Measurements from ENCODE around the gene SLC25A21.
A peak's percentile ranks its signal among the peaks of the same experiment; 100 is the strongest.
"Not testable (repeated sequence)": the region's sequence is repeated elsewhere in the genome, so short reads cannot be mapped to it uniquely, and the experiment has no call there.

The SLC25A21 gene

DNA sequence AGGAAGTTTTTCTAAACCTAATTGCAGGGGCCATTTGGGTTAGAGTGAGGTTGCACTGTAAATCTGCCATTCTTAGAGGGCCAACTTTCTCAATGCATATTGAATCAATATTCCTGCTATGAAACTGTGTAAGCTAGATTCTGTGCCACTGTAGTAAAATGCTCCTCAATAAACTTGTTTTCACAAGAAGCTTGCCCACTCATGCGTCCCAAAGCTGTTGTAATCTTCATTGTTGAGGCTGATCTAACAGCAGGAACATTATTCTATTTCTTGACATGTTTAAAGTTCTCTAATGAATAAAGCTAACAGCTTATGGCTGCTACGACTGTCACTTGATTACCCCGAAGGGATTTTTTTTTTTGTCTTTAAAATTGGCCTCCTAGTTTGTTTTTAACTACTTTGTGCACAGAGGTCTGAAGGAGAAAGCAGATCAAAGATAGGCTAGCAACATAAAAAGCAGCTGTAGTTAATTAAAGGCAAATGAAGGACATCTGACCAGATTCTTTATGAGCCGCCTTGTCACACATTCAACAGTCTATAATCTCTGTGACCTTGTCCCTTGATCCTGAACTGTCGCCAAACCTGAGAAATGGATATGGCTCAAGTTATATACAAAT, 267.0 kb downstream of the SLC25A21 start:
- no peak for ATAC-seq (replicated peaks)
- Mint-ChIP-seq H3K4me1 (no peaks in the 10 kb centered on the region), H3K36me3 (no peaks in the 10 kb centered on the region), H3K4me3 (no peak overlapping the region), H3K27me3 (no peaks in the 10 kb centered on the region), H3K9me3 (peaks cover 0 to 4% of the 10 kb centered on the region in 2 donors), H3K27ac (no peak overlapping the region)
- DNase-seq: no peak

DNA sequence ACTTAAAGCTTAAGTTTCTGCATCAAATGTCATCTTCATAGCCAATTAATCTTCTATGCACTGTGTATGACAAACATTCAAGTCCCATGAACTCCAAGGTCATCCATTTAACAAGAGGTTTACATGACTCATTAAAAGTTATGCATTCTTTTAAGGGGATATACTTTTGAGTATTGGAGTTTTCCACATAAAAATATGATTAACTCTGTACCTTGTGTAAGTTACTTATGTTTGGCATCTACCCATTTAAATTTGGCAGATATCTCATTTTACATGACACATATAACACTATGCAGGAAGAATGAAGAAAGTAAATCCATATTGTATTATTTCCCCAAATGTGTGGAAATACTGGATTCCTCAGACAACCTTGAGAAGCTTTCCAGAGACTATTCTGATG, 270.5 kb downstream of the SLC25A21 start:
- Mint-ChIP-seq H3K4me1 (no peaks in the 10 kb centered on the region), H3K27ac (no peak overlapping the region), H3K36me3 (no peaks in the 10 kb centered on the region), H3K4me3 (no peak overlapping the region), H3K9me3 (peaks cover 4% of the 10 kb centered on the region in 2 donors), H3K27me3 (no peaks in the 10 kb centered on the region)
- DNase-seq (no peak), ATAC-seq (replicated peaks) (no peak)

DNA sequence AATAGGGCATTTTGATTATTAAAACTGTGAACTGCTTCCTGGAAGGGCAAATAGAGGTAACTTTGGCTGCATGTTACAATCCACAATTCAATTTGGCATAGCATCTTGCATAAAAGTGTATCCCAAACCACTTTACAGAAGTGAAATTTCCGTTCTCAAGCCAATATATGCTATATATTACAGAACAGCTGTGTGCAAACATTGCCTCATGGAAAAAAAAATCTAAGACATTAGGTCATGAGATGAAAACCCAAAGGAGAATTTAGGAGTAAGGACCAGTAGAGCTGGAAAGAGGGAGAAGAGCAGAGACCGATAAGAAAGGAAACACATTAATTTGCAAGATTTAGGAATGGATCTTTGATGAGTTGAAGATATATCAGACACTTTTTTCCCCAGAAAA, 271.6 kb downstream of the SLC25A21 start:
- Mint-ChIP-seq H3K4me3 (no peak overlapping the region), H3K27me3 (no peaks in the 10 kb centered on the region), H3K27ac (no peak overlapping the region), H3K36me3 (no peaks in the 10 kb centered on the region), H3K4me1 (no peaks in the 10 kb centered on the region), H3K9me3 (peaks cover 4 to 5% of the 10 kb centered on the region in 2 donors)
- DNase-seq (no peak), ATAC-seq (replicated peaks) (no peak)

DNA sequence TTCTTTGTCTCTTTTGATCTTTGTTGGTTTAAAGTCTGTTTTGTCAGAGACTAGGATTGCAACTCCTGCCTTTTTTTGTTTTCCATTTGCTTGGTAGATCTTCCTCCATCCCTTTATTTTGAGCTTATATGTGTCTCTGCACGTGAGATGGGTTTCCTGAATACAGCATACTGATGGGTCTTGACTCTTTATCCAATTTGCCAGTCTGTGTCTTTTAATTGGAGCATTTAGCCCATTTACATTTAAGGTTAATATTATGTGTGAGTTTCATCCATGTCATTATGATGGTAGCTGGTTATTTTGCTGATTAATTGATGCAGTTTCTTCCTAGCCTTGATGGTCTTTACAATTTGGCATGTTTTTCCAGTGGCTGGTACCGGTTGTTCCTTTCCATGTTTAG, 276.1 kb downstream of the SLC25A21 start:
- H3K9me3 Mint-ChIP-seq: peaks cover 0 to 11% of the 10 kb centered on the region in 2 donors
- DNase-seq; H3K4me3 Mint-ChIP-seq; H3K36me3 Mint-ChIP-seq; H3K4me1 Mint-ChIP-seq; ATAC-seq (replicated peaks); H3K27me3 Mint-ChIP-seq; H3K27ac Mint-ChIP-seq: not testable (repeated sequence)

DNA sequence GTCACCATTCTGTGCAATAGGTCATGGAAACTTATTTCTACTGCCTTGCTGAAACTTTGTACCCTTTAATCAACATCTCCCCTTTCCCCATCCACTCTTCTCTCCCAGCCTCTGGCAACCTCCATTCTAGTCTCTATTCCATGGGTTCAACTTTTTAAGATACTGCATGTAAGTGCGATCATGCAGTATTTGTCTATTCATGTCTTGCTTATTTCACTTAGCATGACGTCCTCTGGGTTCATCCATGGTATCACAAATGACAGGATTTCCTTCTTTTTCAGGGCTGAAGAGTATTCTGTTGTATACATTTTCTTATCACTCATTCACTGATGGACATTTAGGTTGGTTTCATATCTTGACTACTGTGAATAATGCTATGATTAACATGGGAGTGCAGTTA, 288.4 kb downstream of the SLC25A21 start:
- no peaks in the 10 kb centered on the region for H3K4me1 Mint-ChIP-seq
- H3K36me3 Mint-ChIP-seq: no peaks in the 10 kb centered on the region
- ATAC-seq (replicated peaks): no peak
- no peak overlapping the region for H3K4me3 Mint-ChIP-seq
- peaks cover 7 to 9% of the 10 kb centered on the region in 2 donors for H3K9me3 Mint-ChIP-seq
- H3K27ac Mint-ChIP-seq: no peak overlapping the region
- no peaks in the 10 kb centered on the region for H3K27me3 Mint-ChIP-seq
- no peak for DNase-seq

DNA sequence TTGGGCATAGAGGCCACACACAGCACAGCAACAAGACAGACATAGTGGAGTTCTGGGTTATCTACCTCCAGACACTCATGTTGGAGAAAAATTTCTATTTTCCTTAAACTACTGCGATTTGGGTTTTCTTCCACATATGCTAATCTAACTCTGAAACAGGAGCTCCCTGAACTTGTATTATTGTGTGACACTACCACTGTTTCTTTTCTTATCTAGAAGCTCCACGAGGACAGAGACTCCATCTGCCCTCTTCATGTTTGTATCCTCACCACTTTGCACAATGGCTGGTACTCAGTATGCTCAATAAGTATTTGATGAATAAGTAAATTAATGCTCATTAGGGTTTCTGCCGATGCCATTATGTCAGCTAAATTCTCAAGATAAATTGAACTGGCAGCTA, 292.1 kb downstream of the SLC25A21 start:
- ATAC-seq (replicated peaks): no peak
- H3K9me3 Mint-ChIP-seq: peaks cover 7 to 10% of the 10 kb centered on the region in 2 donors
- no peak for DNase-seq
- H3K4me1 Mint-ChIP-seq: no peaks in the 10 kb centered on the region
- H3K4me3 Mint-ChIP-seq: no peak overlapping the region
- no peaks in the 10 kb centered on the region for H3K36me3 Mint-ChIP-seq
- H3K27me3 Mint-ChIP-seq: no peaks in the 10 kb centered on the region
- H3K27ac Mint-ChIP-seq: no peak overlapping the region

DNA sequence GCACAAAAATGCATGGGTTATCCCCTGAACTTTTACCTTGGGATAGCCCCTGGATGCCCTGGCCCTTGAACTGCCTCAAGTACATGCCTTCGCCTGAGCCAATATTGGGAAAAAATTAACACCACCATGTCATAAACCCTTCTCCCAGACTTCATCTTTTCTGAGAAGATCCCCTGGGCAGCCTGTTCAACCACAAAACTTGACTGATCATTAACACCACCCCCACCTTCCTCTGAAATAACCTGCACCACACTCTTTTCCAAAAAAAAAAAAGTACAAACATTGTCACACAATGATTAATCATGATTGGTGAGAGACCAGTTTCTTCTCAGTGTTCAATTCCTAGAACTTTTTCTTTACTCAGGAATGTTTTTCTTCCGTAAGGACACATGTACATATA, 292.8 kb downstream of the SLC25A21 start:
- Mint-ChIP-seq H3K36me3 (no peaks in the 10 kb centered on the region), H3K4me1 (no peaks in the 10 kb centered on the region), H3K27ac (no peak overlapping the region), H3K9me3 (peaks cover 6 to 7% of the 10 kb centered on the region in 2 donors), H3K4me3 (no peak overlapping the region), H3K27me3 (no peaks in the 10 kb centered on the region)
- ATAC-seq (replicated peaks): no peak
- no peak for DNase-seq

DNA sequence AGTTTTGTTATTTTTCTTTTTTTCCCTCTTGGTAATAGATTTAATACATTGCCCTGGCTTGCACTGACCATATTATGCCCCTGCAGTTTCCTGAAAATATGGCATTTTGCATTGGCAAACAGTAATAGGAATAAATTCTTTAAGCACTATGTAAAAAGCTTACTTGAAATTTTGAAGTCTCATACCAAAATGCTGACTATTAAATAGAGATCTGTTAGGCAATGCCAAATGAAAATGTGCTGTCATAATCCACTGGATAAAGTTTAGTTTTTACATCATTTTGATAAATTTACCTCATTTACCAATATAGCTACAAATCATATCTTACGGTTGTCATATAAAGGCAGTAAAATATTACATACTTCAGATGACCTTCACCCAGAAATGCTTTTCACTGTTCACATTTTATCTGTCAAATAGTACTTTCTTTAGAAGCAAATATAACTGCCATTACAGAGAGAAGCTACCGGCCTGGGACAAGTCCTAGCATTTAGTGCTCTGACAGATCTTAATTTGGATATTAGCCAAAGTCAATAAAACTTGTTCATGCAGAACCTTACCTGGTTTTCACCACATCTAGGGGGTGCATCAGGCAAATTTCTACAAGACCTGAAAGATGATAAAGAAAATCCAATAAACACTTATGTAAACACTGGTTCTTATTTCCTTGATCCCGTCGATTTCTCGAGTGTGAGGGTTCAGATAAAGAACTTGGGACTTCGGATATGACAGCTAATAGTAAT, 297.8 kb downstream of the SLC25A21 start:
- Mint-ChIP-seq H3K36me3 (no peaks in the 10 kb centered on the region), H3K27ac (no peak overlapping the region), H3K4me3 (no peak overlapping the region), H3K4me1 (no peaks in the 10 kb centered on the region), H3K9me3 (peaks cover 4 to 5% of the 10 kb centered on the region in 2 donors), H3K27me3 (no peaks in the 10 kb centered on the region)
- DNase-seq (no peak), ATAC-seq (replicated peaks) (no peak)

DNA sequence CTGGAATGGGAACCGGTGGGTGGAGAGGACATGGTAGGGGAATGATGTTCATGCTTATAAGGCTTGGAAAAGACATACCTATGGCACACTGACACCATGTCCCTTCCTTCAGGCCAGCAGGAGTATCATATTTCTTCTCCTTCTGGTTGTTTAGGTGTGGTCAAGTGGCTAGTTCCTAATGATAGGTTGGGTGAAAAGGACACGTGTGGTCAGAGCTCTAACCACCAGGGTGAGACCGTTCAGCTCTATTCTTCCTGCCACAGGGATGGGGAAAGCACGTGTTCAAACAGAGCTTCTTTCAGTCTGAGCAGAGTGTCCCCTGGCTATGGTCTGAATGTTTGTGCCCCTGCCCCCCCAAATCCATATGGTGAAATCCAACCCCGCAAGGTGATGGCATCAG, 301.6 kb downstream of the SLC25A21 start:
- H3K4me3 Mint-ChIP-seq: no peak overlapping the region

DNA sequence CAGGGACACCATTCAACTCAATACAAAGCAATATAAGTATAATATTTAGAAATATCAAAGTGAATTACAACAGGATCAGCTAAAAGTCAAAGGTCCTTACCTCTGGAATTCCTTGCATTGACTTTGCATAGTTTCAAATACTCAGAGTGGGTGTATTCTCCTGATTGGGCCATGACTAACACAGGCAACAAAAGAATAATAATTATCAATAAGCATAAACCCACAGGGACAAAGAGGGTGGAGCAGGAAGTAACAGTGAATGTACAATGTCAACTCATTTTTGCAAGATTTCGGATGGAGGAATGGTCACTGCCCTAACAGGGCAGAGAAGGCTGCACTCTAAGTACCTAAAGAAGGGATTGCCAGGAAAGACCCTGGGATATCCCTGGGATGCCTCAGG, 303.3 kb downstream of the SLC25A21 start:
- no peak for ATAC-seq (replicated peaks)
- Mint-ChIP-seq H3K27me3 (no peaks in the 10 kb centered on the region), H3K27ac (no peak overlapping the region), H3K36me3 (no peaks in the 10 kb centered on the region), H3K9me3 (peaks cover 7 to 11% of the 10 kb centered on the region in 2 donors), H3K4me3 (no peak overlapping the region), H3K4me1 (peaks cover 0 to 3% of the 10 kb centered on the region in 2 donors)
- DNase-seq: no peak

More for the DNA sequence above, 301.6 kb downstream of the SLC25A21 start:
- Mint-ChIP-seq H3K9me3 (peaks cover 4 to 11% of the 10 kb centered on the region in 2 donors), H3K27me3 (no peaks in the 10 kb centered on the region), H3K27ac (no peak overlapping the region), H3K4me1 (peaks cover 0 to 3% of the 10 kb centered on the region in 2 donors), H3K36me3 (no peaks in the 10 kb centered on the region)
- DNase-seq (no peak), ATAC-seq (replicated peaks) (no peak)

DNA sequence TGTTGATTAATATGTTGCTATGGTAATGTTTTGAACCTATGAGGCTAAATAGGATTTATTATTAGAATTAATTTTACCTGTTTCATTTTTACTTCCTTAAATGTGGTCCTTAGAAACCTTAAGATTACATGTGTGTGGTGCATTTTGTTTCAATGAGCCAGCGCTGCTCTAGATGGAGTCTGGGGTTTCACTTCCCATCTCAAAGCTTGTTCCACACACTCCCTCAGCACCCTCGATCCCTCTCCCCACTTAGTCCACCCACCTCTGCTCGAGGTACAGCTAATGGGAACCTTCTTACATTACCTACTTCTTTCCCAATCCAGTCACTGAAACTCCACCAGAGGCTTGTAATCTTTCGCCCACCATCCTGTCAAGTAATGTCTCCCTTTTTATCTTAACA, 305.5 kb downstream of the SLC25A21 start:
- no peak for DNase-seq
- ATAC-seq (replicated peaks): peak; percentile 71 to 93
- Mint-ChIP-seq H3K36me3 (no peaks in the 10 kb centered on the region), H3K4me3 (no peak overlapping the region), H3K27me3 (no peaks in the 10 kb centered on the region), H3K9me3 (peaks cover 7 to 11% of the 10 kb centered on the region in 2 donors), H3K4me1 (peaks cover 0 to 3% of the 10 kb centered on the region in 2 donors), H3K27ac (no peak overlapping the region)

DNA sequence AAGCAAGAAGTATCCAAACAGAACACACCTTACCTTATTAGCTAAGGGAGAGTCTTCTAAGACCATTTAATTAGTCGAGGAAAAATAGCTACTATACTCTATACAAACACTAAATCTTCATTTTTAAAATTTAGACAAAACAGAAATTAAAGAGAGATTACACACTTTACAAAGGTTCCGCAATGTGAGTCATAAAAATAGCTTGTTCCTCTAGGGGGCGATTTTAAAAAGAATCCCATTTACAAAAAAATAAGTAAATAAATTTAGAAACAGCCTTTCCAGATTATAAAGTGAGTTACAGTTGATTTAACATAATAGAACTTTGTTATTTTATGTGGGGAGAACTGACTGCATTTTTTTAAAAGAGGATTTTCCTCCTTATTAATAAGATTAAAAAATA, 309.1 kb downstream of the SLC25A21 start:
- Mint-ChIP-seq H3K9me3 (peaks cover 0 to 11% of the 10 kb centered on the region in 2 donors), H3K27ac (no peak overlapping the region), H3K36me3 (no peaks in the 10 kb centered on the region), H3K27me3 (no peaks in the 10 kb centered on the region), H3K4me3 (no peak overlapping the region), H3K4me1 (peaks cover 0 to 3% of the 10 kb centered on the region in 2 donors)
- ATAC-seq (replicated peaks) (no peak), DNase-seq (no peak)

DNA sequence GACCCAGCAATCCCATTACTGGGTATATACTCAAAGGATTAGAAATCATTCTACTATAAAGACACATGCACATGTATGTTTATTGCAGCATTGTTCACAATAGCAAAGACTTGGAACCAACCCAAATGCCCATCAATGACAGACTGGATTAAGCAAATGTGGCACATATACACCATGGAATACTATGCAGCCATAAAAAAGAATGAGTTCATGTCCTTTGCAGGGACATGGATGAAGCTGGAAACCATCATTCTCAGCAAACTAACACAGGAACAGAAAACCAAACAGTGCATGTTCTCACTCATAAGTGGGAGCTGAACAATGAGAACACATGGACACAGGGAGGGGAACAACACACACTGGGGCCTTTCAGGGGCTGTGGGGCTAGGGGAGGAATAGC, 310.2 kb downstream of the SLC25A21 start:
- DNase-seq; H3K4me1 Mint-ChIP-seq; H3K27ac Mint-ChIP-seq; H3K36me3 Mint-ChIP-seq; ATAC-seq (replicated peaks); H3K9me3 Mint-ChIP-seq; H3K4me3 Mint-ChIP-seq; H3K27me3 Mint-ChIP-seq: not testable (repeated sequence)

DNA sequence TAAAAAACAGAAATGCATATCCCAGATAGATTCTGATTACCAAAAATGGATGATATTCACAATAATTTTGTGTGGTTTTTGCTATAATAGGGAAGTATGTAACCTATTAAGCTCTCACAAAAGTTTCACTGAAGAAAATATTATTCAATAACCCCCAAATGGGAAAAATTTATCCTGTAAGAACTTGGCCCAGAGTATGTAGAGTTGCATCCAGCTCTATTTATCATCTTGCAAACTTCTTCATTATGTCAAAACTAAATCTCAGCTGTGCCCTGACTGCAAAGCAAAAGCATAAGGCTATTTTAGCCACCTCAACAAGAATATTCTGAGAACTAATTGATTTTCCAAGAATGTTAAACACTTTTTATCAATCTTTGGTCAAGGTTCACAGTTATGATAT, 311.6 kb downstream of the SLC25A21 start:
- no peaks in the 10 kb centered on the region for H3K4me1 Mint-ChIP-seq
- peaks cover 0 to 9% of the 10 kb centered on the region in 2 donors for H3K9me3 Mint-ChIP-seq
- no peaks in the 10 kb centered on the region for H3K27me3 Mint-ChIP-seq
- H3K36me3 Mint-ChIP-seq: no peaks in the 10 kb centered on the region
- DNase-seq: no peak
- no peak overlapping the region for H3K4me3 Mint-ChIP-seq
- ATAC-seq (replicated peaks): no peak
- H3K27ac Mint-ChIP-seq: no peak overlapping the region

DNA sequence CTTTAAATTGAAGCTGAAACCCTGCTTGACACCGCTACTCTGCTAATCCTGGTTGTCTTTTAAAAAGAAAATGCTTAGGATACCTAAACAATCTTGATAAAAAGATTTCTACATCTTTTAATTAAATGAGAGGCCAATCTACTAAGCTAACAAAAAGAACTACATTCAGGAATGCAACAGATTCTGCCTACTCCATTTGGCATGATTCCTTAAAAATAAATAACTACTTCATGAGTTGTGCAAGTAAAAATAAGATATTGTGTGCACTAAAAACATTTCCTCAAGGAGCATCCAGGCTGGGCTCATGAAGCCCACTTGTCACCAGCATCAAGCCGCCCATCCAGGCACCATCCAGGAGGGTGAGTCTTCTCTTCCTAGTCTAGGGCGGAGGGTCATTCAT, 313.3 kb downstream of the SLC25A21 start:
- Mint-ChIP-seq H3K4me1 (no peaks in the 10 kb centered on the region), H3K36me3 (no peaks in the 10 kb centered on the region), H3K9me3 (peaks cover 4 to 7% of the 10 kb centered on the region in 2 donors), H3K27me3 (peaks cover 0 to 4% of the 10 kb centered on the region in 2 donors), H3K27ac (no peak overlapping the region), H3K4me3 (no peak overlapping the region)
- DNase-seq: no peak
- ATAC-seq (replicated peaks): no peak

Measured in stimulated activated naive B cell treated with anti-CD40 and anti-IgM and Interleukin-4, amounts not matched to agents 10 μg/mL and 1 μg/mL and 100 μg/mL, for 72 hours (primary cell).